Activated naive CD4-positive, alpha-beta T cell treated with anti-CD3 and anti-CD28 coated beads, Interleukin-2, amount 10 ng/mL, durations not matched to agents 7 days and 5 days (primary cell): ENCODE data around the gene FLT3LG.

ENCODE experiments used
- CTCF ChIA-PET: fragments of 350-600 bp; sonication (Branson Sonifier 250); formaldehyde crosslinking; loops from one replicate; lab custom pipeline; 2021; ENCODE audit warnings: antibody characterized with exemption; lab: Charles Lee
- DNase-seq: peaks from one replicate; pipeline ENCODE4 v3.0.0-alpha.2; 2020
- H3K27ac Mint-ChIP-seq: one replicate; pipeline ENCODE4 v1.8.0; 2021; ENCODE audit warnings: mild to moderate bottlenecking, moderate library complexity, mixed read lengths
- H3K27me3 Mint-ChIP-seq: one replicate; pipeline ENCODE4 v1.8.0; 2021; ENCODE audit warnings: mild to moderate bottlenecking, mixed read lengths
- H3K36me3 Mint-ChIP-seq: one replicate; pipeline ENCODE4 v1.8.0; 2021; ENCODE audit warnings: mixed read lengths
- H3K4me1 Mint-ChIP-seq: one replicate; pipeline ENCODE4 v1.8.0; 2021; ENCODE audit warnings: mixed read lengths
- H3K4me3 Mint-ChIP-seq: one replicate; pipeline ENCODE4 v1.8.0; 2021; ENCODE audit warnings: mild to moderate bottlenecking, moderate library complexity, mixed read lengths
- H3K9me3 Mint-ChIP-seq: one replicate; pipeline ENCODE4 v1.8.0; 2021; ENCODE audit warnings: mixed read lengths

The FLT3LG gene

DNA sequence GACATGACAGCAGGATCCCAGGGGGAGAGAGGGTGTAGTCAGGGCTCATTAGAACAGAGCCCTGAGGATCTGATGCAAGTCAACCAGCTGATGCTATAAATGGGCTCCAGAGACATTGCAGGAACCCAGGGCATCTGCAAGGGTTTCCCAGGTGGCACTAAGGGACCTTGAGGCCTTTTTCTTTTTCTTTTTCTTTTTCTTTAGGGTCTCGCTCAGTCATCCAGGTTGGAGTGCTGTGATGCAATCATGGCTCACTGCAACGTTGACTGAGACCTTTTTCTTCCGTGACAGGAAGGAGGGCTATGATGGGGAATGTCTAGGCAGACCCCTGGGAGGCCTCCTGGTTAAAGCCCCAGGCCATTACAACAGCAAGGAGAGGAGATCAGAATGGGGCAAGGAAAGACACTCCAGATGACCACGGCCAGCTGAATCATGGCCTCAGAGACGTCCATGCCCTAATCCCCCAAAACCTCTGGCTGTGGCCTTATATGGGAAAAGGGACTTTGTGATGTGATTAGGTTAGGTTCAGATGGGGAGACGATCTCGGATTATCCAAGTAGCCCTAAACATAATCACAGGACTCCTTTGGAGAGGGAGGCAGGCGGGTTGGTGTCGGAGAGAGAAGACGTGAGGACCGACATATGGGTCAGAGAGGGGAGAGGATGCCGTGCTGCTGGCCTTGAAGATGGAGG lies 33.9 kb downstream of the FLT3LG start:
- Mint-ChIP-seq H3K36me3 (no peaks in the 10 kb centered on the region), H3K27ac (no peak overlapping the region), H3K4me3 (no peak overlapping the region), H3K4me1 (peaks cover 42% of the 10 kb centered on the region), H3K27me3 (peaks cover 8% of the 10 kb centered on the region), H3K9me3 (no peaks in the 10 kb centered on the region)
- DNase-seq, result no peak
- CTCF ChIA-PET, result interaction anchor here (1.0 to 10.5 kb wide), 6 partner anchors 13 to 170 kb away, joined by 3 to 183 read pairs (median 19); partner anchors contain the start of gene PRMT1

DNA sequence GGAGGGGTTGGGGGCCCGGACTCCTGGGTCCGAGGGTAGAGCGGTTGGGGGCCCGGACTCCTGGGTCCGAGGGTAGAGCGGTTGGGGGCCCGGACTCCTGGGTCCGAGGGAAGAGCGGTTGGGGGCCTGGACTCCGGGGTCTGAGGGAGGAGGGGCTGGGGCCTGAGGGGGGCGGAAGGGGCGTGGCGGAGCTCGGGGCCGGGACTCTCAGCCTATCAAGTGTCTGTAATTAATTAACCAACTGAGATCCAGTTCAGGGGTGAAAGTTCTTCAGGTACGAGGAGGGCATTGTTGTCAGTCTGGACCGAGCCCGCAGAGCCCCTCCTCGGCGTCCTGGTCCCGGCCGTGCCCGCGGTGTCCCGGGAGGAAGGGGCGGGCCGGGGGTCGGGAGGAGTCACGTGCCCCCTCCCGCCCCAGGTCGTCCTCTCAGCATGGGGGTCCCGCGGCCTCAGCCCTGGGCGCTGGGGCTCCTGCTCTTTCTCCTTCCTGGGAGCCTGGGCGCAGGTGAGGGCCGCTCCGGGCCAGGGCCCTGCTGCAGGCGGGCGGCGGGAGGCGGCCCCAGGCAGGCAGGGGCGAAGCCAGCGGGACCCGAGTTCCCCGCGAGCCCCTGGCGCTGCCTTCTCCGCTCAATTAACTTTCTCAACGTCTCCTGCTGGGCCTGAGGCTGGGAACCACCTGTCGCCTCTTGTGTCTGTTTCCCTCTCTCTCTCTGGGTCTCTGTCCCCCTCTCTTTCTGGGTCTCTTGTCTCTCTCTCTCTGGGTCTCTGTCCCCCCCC lies 39.1 kb downstream of the FLT3LG start:
- Mint-ChIP-seq H3K4me3 (peak overlapping the region; percentile 75), H3K4me1 (peaks cover 33% of the 10 kb centered on the region), H3K9me3 (no peaks in the 10 kb centered on the region), H3K27ac (peak overlapping the region; percentile 55), H3K27me3 (peaks cover 28% of the 10 kb centered on the region), H3K36me3 (peaks cover 3% of the 10 kb centered on the region)
- peak; percentile 57 for DNase-seq
- CTCF ChIA-PET, result interaction anchor here (0.6 to 2.0 kb wide), 4 partner anchors 8 to 66 kb away, joined by 3 to 11 read pairs (median 4); no protein-coding TSS in a partner anchor

GRCh38 chr19:49513746-49514118 lies 39.7 kb downstream of the FLT3LG start:
- CTCF ChIA-PET, result interaction anchor here (0.6 to 2.0 kb wide), 4 partner anchors 9 to 66 kb away, joined by 3 to 11 read pairs (median 4); no protein-coding TSS in a partner anchor
- Mint-ChIP-seq H3K4me3 (peak overlapping the region; percentile 75), H3K27me3 (peaks cover 30% of the 10 kb centered on the region), H3K27ac (peak overlapping the region; percentile 55), H3K9me3 (no peaks in the 10 kb centered on the region), H3K4me1 (peaks cover 32% of the 10 kb centered on the region), H3K36me3 (peaks cover 3% of the 10 kb centered on the region)
- no peak for DNase-seq

DNA sequence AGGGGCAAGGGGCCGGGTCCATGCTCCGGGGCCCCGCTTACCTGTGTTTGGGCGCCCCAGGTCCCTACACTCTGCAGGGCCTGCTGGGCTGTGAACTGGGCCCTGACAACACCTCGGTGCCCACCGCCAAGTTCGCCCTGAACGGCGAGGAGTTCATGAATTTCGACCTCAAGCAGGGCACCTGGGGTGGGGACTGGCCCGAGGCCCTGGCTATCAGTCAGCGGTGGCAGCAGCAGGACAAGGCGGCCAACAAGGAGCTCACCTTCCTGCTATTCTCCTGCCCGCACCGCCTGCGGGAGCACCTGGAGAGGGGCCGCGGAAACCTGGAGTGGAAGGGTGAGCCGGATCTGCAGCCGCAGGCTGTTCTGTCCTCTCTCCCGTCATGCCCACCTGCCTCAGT lies 40.1 kb downstream of the FLT3LG start:
- no peak for DNase-seq
- Mint-ChIP-seq H3K4me1 (peaks cover 32% of the 10 kb centered on the region), H3K27ac (peak overlapping the region; percentile 45), H3K36me3 (peaks cover 3% of the 10 kb centered on the region), H3K4me3 (peak overlapping the region; percentile 75), H3K27me3 (peaks cover 30% of the 10 kb centered on the region), H3K9me3 (no peaks in the 10 kb centered on the region)
- CTCF ChIA-PET, result interaction anchor here (0.8 to 2.6 kb wide), 5 partner anchors 11 to 65 kb away, joined by 3 to 11 read pairs (median 5); no protein-coding TSS in a partner anchor

DNA sequence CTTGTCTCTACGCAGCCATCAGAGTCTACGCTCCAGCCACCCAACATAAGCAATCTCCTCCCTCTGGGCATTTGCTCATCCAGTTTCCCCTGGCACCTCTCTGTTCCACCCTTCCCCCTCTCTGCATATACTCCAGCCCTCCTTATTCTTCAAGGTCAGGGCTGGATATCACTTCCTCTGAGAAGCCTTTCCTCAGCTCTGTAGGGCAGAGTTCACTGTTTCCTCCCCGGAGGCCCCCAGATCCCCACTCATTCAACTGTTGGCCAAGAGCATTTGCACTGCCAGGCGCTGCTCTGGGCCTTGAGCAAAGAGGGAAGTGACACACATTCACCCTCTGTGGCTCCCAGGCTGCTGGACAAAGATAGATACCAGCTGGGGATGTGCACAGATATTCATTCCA lies 41.8 kb downstream of the FLT3LG start:
- H3K4me3 Mint-ChIP-seq, result no peak overlapping the region
- no peak for DNase-seq
- no peaks in the 10 kb centered on the region for H3K9me3 Mint-ChIP-seq
- H3K36me3 Mint-ChIP-seq, result peaks cover 3% of the 10 kb centered on the region
- CTCF ChIA-PET, result interaction anchor here (0.9 to 2.6 kb wide), 5 partner anchors 10 to 55 kb away, joined by 3 to 11 read pairs (median 5); no protein-coding TSS in a partner anchor
- peaks cover 32% of the 10 kb centered on the region for H3K27me3 Mint-ChIP-seq
- peaks cover 30% of the 10 kb centered on the region for H3K4me1 Mint-ChIP-seq
- no peak overlapping the region for H3K27ac Mint-ChIP-seq

- H3K4me1 Mint-ChIP-seq, result peaks cover 14% of the 10 kb centered on the region
- no peaks in the 10 kb centered on the region for H3K9me3 Mint-ChIP-seq
- no peak overlapping the region for H3K4me3 Mint-ChIP-seq
- CTCF ChIA-PET, result interaction anchor here (0.6 to 1.2 kb wide), 3 partner anchors 11 to 53 kb away, joined by 3 to 5 read pairs (median 3); no protein-coding TSS in a partner anchor
- H3K27ac Mint-ChIP-seq, result no peak overlapping the region
- H3K27me3 Mint-ChIP-seq, result peaks cover 29% of the 10 kb centered on the region
- peaks cover 3% of the 10 kb centered on the region for H3K36me3 Mint-ChIP-seq
- DNase-seq, result no peak
Observed at GRCh38 chr19:49518033-49518432, 44.0 kb downstream of the FLT3LG start.

DNA sequence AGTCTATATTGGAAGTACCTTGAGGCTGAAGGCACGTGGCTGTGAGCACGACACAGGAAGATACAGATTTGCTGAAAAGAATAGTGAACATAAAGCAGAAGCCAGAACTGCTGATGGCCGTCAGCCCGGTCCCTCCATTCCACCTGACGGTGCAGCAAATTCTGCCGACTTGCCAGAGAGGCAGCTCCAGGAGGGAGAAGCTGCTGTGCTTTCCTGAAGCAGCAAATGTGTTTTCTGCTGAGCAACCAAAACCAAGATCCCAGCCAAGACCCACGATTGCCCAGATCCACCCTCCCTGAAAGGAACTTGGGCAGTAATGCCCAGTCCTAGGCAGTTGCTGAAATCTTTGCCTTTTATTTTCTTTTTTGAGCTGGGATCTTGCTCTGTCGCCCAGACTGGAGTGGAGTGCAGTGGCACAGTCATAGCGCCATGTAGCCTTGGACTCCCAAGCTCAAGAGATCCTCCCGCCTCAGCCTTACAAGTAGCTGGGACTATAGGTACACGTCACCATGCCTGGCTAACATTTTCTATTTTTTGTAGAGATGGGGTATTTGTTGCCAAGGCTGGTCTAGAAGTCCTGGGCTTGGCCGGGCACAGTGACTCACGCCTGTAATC lies 46.8 kb downstream of the FLT3LG start:
- no peak for DNase-seq
- Mint-ChIP-seq H3K9me3 (no peaks in the 10 kb centered on the region), H3K36me3 (peaks cover 3% of the 10 kb centered on the region), H3K27me3 (peaks cover 24% of the 10 kb centered on the region), H3K4me1 (peaks cover 2% of the 10 kb centered on the region), H3K4me3 (no peak overlapping the region), H3K27ac (no peak overlapping the region)
- CTCF ChIA-PET, result interaction anchor here (0.6 to 1.5 kb wide), 4 partner anchors 14 to 1880 kb away, joined by 3 to 6 read pairs (median 4); no protein-coding TSS in a partner anchor

DNA sequence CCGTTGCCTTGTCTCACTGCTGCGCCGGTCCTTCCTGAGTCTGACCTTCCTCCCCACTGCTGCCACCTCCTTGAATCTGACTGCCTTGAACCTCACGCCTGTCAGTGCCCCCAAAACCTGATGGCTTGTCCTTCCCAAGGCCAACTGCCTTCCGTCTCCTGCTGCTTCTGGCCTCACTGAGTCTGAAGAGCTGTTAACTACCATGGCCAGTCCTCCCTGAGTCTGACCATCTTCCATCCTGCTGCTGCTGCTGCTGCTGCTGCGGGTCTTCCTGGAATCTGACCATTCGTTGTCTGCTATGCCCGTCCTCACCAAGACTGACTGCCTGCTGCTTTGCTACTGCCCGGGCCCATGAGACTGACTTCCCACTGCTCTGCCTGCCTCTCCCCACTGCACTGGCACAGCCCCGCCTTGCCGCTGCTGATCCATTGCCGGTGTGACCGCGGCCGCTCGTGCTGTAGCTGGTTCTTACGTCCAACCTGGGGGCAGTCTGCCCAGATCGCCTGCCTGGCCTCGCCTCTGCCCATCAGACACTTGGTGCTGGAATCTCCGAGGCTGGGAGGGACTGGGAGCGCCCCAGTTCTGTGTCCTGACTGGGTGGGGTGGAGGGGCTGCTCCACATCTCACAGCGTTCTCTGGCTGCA lies 50.9 kb downstream of the FLT3LG start:
- Mint-ChIP-seq H3K4me1 (peaks cover 21% of the 10 kb centered on the region), H3K4me3 (no peak overlapping the region), H3K27me3 (peaks cover 36% of the 10 kb centered on the region), H3K36me3 (no peaks in the 10 kb centered on the region), H3K9me3 (no peaks in the 10 kb centered on the region), H3K27ac (no peak overlapping the region)
- CTCF ChIA-PET, result interaction anchor here (0.9 kb wide), 1 partner anchor 22 kb away, joined by 5 read pairs; no protein-coding TSS in a partner anchor
- no peak for DNase-seq

DNA sequence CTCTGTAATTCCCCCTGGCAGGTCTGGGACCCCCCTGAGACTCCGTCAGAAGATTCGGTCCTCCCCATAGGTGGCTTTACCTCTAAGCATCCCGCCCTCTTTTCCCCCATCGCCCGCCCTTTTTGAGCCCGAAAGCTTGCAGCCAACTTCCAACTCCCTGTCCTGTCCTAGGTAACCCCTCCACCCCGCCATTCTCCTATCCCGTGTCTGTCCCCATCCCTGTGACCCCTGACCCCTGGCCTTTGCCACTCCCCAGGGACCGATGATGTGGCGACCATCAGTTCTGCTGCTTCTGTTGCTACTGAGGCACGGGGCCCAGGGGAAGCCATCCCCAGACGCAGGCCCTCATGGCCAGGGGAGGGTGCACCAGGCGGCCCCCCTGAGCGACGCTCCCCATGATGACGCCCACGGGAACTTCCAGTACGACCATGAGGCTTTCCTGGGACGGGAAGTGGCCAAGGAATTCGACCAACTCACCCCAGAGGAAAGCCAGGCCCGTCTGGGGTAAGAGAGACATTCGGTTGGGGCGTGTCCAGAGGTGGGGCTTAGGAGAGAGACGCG lies 54.3 kb downstream of the FLT3LG start:
- CTCF ChIA-PET, result interaction anchor here (1.0 to 1.2 kb wide), 2 partner anchors 18 to 41 kb away, joined by 3 to 5 read pairs; no protein-coding TSS in a partner anchor
- Mint-ChIP-seq H3K36me3 (no peaks in the 10 kb centered on the region), H3K9me3 (no peaks in the 10 kb centered on the region), H3K27ac (peak overlapping the region; percentile 28), H3K4me1 (peaks cover 27% of the 10 kb centered on the region), H3K4me3 (peak overlapping the region; percentile 64), H3K27me3 (peaks cover 53% of the 10 kb centered on the region)
- DNase-seq, result no peak

GRCh38 chr19:49530708-49531107 lies 56.7 kb downstream of the FLT3LG start:
- H3K27me3 Mint-ChIP-seq, result peaks cover 46% of the 10 kb centered on the region
- H3K4me1 Mint-ChIP-seq, result peaks cover 45% of the 10 kb centered on the region
- DNase-seq, result no peak
- H3K4me3 Mint-ChIP-seq, result no peak overlapping the region
- CTCF ChIA-PET, result no interaction called here
- no peaks in the 10 kb centered on the region for H3K9me3 Mint-ChIP-seq
- no peak overlapping the region for H3K27ac Mint-ChIP-seq
- no peaks in the 10 kb centered on the region for H3K36me3 Mint-ChIP-seq

DNA sequence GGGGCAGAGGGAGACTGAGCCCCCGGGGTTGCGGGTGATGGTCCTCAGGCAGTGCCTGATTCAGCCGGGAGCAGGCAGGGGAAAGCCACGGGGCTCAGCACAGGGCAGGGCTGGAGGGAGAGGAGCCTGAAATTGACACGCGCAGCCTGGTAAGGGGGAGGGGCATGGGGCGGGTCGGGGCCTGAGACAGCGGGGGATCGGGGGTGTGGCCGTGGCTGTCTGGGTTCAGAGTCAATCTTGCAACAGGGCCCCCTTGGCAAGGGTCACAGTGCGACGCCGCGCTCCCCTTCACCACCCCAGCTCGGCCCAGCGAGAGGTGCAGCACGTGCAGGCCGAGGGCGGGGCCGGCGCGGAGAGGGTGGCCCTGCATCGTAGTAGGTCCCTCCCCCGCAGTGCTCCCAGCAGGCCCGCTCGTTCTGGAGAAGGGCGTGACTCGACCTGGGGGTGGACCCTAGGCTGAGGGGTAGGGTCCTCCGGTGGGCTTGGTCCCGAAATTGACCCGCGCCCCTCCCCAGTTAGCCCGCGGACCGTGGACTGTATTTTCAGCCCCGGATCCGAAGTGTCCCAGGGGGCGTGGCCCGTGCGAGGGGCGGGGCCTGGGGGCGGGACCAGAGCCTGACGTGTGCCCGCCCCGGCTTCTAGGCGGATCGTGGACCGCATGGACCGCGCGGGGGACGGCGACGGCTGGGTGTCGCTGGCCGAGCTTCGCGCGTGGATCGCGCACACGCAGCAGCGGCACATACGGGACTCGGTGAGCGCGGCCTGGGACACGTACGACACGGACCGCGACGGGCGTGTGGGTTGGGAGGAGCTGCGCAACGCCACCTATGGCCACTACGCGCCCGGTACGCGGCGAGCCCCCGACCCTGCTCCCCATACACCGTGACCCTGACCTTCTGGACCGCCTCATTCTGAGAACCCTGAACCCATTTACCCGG lies 59.8 kb downstream of the FLT3LG start:
- peaks cover 1% of the 10 kb centered on the region for H3K36me3 Mint-ChIP-seq
- peak overlapping the region; percentile 66 for H3K4me3 Mint-ChIP-seq
- H3K9me3 Mint-ChIP-seq, result no peaks in the 10 kb centered on the region
- peak; percentile 89 for DNase-seq
- peaks cover 40% of the 10 kb centered on the region for H3K27me3 Mint-ChIP-seq
- peaks cover 30% of the 10 kb centered on the region for H3K4me1 Mint-ChIP-seq
- H3K27ac Mint-ChIP-seq, result peak overlapping the region; percentile 77
- CTCF ChIA-PET, result interaction anchor here (0.7 to 2.7 kb wide), 7 partner anchors 14 to 36 kb away, joined by 3 to 19 read pairs (median 4); no protein-coding TSS in a partner anchor

DNA sequence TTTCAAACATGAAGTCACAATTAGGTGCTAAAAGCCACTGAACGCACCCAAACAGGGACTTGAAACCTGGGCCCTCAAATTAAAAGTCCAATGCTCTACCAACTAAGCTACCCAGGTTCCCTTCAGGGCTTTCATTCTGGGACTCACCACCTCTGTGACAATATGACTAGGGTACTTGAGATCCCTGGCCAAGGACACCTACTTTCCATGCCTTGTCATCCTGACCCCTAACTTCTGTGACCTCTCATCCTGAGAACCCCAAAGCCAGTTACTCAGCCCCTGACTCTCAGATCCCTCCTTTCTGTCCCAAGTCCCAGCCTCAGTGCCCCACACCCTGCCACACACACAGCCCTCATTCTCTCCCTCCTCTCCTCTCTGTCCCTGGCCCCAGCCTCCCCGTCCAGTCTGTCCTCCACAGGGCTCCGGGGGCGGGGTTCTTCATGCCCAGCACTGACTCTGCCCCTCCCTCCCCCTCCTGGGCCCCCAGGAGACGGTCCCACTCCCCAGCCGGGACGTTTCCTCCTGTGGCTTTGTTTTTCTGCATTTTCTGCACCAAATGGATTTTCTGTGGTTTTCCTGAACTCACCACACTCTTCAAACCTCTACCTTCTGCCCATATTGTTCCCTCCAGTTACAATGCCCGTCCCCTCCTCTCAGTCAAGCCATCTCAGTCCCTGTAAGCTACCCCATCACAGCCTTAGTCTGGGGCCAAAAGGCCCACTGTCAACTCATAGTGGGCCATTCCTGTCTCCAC lies 60.8 kb downstream of the FLT3LG start:
- H3K27me3 Mint-ChIP-seq, result peaks cover 32% of the 10 kb centered on the region
- peak; percentile 39 for DNase-seq
- no peaks in the 10 kb centered on the region for H3K9me3 Mint-ChIP-seq
- H3K27ac Mint-ChIP-seq, result peak overlapping the region; percentile 71
- CTCF ChIA-PET, result interaction anchor here (0.7 to 2.7 kb wide), 8 partner anchors 13 to 36 kb away, joined by 3 to 19 read pairs (median 4); no protein-coding TSS in a partner anchor
- peaks cover 1% of the 10 kb centered on the region for H3K36me3 Mint-ChIP-seq
- peaks cover 28% of the 10 kb centered on the region for H3K4me1 Mint-ChIP-seq
- H3K4me3 Mint-ChIP-seq, result peak overlapping the region; percentile 66
